Calu3 (cell line): Measurements from ENCODE around the gene KCNA2. TPM values are rescaled to one million over a fixed set of nuclear protein-coding genes. Genes with fewer than 3 reads are reported as not detected.

Source experiments
- BruUV-seq: library from RNA; stranded (reverse); fragments of 400-500 nt; replicated peaks from 2 replicates; lab custom pipeline; 2021; lab: Mats Ljungman, UMichigan
- CTCF ChIA-PET: fragments of 300-600 bp; sonication (Branson Sonifier 250); formaldehyde crosslinking; loops from one replicate; lab custom pipeline; 2022; ENCODE audit warnings: antibody characterized with exemption; lab: Charles Lee
- DNase-seq: peaks from one replicate; pipeline ENCODE4 v3.0.0; 2022
- H3K27ac Mint-ChIP-seq: one replicate; pipeline ENCODE4 v1.8.0; 2022; ENCODE audit warnings: mixed read lengths; ENCODE audit not compliant: unreplicated experiment
- H3K27me3 Mint-ChIP-seq: one replicate; pipeline ENCODE4 v1.8.0; 2022; ENCODE audit warnings: mixed read lengths; ENCODE audit not compliant: unreplicated experiment
- H3K36me3 Mint-ChIP-seq: one replicate; pipeline ENCODE4 v1.8.0; 2022; ENCODE audit warnings: mild to moderate bottlenecking, moderate library complexity, mixed read lengths; ENCODE audit not compliant: insufficient read depth, unreplicated experiment
- H3K4me1 Mint-ChIP-seq: one replicate; pipeline ENCODE4 v1.8.0; 2022; ENCODE audit warnings: mild to moderate bottlenecking, low read depth, mixed read lengths; ENCODE audit not compliant: unreplicated experiment
- H3K4me3 Mint-ChIP-seq: one replicate; pipeline ENCODE4 v1.8.0; 2022; ENCODE audit warnings: mild to moderate bottlenecking, low read depth, moderate library complexity, mixed read lengths; ENCODE audit not compliant: unreplicated experiment
- H3K9me3 Mint-ChIP-seq: one replicate; pipeline ENCODE4 v1.8.0; 2022; ENCODE audit warnings: low read depth, mixed read lengths; ENCODE audit not compliant: unreplicated experiment
- CTCF ChIP-seq: fragments of 200-600 bp; IDR thresholded peaks from one replicate; pipeline ENCODE4 v1.8.0; 2022; ENCODE audit warnings: antibody characterized with exemption; ENCODE audit not compliant: unreplicated experiment
- intact Hi-C: fragments of 100-400 bp; cut with micrococcal nuclease; formaldehyde crosslinking; loops from one replicate; pipeline ENCODE4 v1.10.0; 2022; ENCODE audit not compliant: unreplicated experiment
- total RNA-seq: library from RNA; stranded (reverse); gene quantifications from 2 replicates; pipeline ENCODE4 v1.2.3, GENCODE V29; 2022

Gene KCNA2
- total RNA-seq, 1 experiment from 2014 or later = not detected

- no peak for DNase-seq
- no peak overlapping the region for H3K27ac Mint-ChIP-seq
- H3K36me3 Mint-ChIP-seq = no peaks in the 10 kb centered on the region
- H3K4me3 Mint-ChIP-seq = no peak overlapping the region
- no peak for TF ChIP-seq CTCF
- no TSS peak for BruUV-seq
- no peaks in the 10 kb centered on the region for H3K9me3 Mint-ChIP-seq
- no peaks in the 10 kb centered on the region for H3K4me1 Mint-ChIP-seq
- CTCF ChIA-PET = interaction anchor here (0.7 to 1.0 kb wide), 2 partner anchors 20 to 1325 kb away, joined by 3 to 6 read pairs; no protein-coding TSS in a partner anchor
- H3K27me3 Mint-ChIP-seq = peaks cover 79% of the 10 kb centered on the region
- intact Hi-C loops = loop anchor here (5.0 kb wide), 1 partner anchor 61 kb away; no protein-coding TSS in a partner anchor
Observed at GRCh38 chr1:110556471-110556807, 49.7 kb downstream of the KCNA2 start.

GRCh38 chr1:110555807-110556470, 50.2 kb downstream of the KCNA2 start:
- intact Hi-C loops = loop anchor here (5.0 kb wide), 1 partner anchor 61 kb away; no protein-coding TSS in a partner anchor
- H3K27me3 Mint-ChIP-seq = peaks cover 84% of the 10 kb centered on the region

GRCh38 chr1:110554871-110555801, 51.0 kb downstream of the KCNA2 start:
- no peaks in the 10 kb centered on the region for H3K9me3 Mint-ChIP-seq
- H3K27me3 Mint-ChIP-seq = peaks cover 92% of the 10 kb centered on the region
- intact Hi-C loops = loop anchor here (5.0 kb wide), 1 partner anchor 62 kb away; no protein-coding TSS in a partner anchor
- H3K4me3 Mint-ChIP-seq = no peak overlapping the region
- H3K27ac Mint-ChIP-seq = no peak overlapping the region
- DNase-seq = peak; percentile 40
- no peaks in the 10 kb centered on the region for H3K4me1 Mint-ChIP-seq
- no TSS peak for BruUV-seq
- CTCF ChIA-PET = interaction anchor here (1.4 kb wide), 1 partner anchor 59 kb away, joined by 3 read pairs; no protein-coding TSS in a partner anchor
- no peaks in the 10 kb centered on the region for H3K36me3 Mint-ChIP-seq
- TF ChIP-seq CTCF = peak; percentile 51

More at GRCh38 chr1:110555807-110556470, 50.2 kb downstream of the KCNA2 start:
- Mint-ChIP-seq H3K36me3 (no peaks in the 10 kb centered on the region), H3K9me3 (no peaks in the 10 kb centered on the region), H3K4me3 (no peak overlapping the region), H3K4me1 (no peaks in the 10 kb centered on the region), H3K27ac (no peak overlapping the region)
- BruUV-seq = no TSS peak
- no peak for DNase-seq
- TF ChIP-seq CTCF = no peak
- CTCF ChIA-PET = interaction anchor here (1.0 to 1.4 kb wide), 2 partner anchors 20 to 60 kb away, joined by 3 read pairs; no protein-coding TSS in a partner anchor

- Mint-ChIP-seq H3K27me3 (peaks cover 91% of the 10 kb centered on the region), H3K4me3 (no peak overlapping the region), H3K4me1 (no peaks in the 10 kb centered on the region), H3K27ac (no peak overlapping the region), H3K36me3 (no peaks in the 10 kb centered on the region), H3K9me3 (no peaks in the 10 kb centered on the region)
- no TSS peak for BruUV-seq
- no peak for DNase-seq
- intact Hi-C loops = no loop called here
- CTCF ChIA-PET = no interaction called here
- TF ChIP-seq CTCF = no peak
Observed at GRCh38 chr1:110551278-110551809, 54.8 kb downstream of the KCNA2 start.
